PC-9 (cell line): Measurements from ENCODE around the gene NINL.
"Not testable (repeated sequence)": the region's sequence is repeated elsewhere in the genome, so short reads cannot be mapped to it uniquely, and the experiment has no call there.

Experiments used
- EZH2 ChIP-seq: fragments of 200-600 bp; sonication (generic); IDR thresholded peaks from 2 replicates; pipeline ENCODE4 v1.8.0; 2017; ENCODE audit warnings: antibody characterized with exemption, low read depth
- TF ChIP-seq, protein P1 (sequence below): fragments of 200-600 bp; sonication (generic); conservative IDR thresholded peaks from 2 replicates; pipeline ENCODE4 v1.6.1; 2017; ENCODE audit warnings: mixed run types, antibody characterized with exemption, mild to moderate bottlenecking, moderate library complexity

GRCh38 chr20:25503051-25503639, 82.2 kb downstream of the NINL start:
- TF ChIP-seq, protein P1, sequence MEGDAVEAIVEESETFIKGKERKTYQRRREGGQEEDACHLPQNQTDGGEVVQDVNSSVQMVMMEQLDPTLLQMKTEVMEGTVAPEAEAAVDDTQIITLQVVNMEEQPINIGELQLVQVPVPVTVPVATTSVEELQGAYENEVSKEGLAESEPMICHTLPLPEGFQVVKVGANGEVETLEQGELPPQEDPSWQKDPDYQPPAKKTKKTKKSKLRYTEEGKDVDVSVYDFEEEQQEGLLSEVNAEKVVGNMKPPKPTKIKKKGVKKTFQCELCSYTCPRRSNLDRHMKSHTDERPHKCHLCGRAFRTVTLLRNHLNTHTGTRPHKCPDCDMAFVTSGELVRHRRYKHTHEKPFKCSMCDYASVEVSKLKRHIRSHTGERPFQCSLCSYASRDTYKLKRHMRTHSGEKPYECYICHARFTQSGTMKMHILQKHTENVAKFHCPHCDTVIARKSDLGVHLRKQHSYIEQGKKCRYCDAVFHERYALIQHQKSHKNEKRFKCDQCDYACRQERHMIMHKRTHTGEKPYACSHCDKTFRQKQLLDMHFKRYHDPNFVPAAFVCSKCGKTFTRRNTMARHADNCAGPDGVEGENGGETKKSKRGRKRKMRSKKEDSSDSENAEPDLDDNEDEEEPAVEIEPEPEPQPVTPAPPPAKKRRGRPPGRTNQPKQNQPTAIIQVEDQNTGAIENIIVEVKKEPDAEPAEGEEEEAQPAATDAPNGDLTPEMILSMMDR = not testable (repeated sequence)
- TF ChIP-seq EZH2 = not testable (repeated sequence)
